ENCODE results near the gene SNAPC1.
A peak's percentile ranks its signal among the peaks of the same experiment; 100 is the strongest.

The SNAPC1 gene

DNA sequence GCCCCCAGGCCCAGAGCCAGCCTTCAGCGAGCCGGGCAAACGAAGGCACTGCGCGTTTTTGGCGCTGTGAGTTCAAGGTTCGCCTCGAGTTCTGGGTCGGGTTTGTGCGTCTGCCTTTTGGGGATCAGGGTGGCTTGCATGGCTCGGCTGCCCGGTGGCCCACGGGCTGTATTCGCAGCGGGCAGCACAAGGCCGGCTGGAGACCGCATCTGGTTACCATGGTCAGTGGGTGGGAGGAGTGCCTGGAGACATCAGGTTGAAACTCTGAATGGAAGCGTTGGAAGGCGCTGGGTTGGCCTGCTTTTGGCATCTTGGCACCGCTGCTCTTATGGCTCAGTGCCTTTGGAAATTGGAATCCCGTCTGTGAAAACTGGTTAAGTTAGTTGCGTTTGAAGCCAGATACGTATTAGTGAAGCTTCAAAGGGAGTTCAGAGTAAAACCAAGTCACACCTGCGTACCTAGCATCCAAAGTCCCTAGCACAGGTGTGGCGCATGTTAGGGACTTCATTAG is 50.9 kb downstream of the SNAPC1 start:
- DNase-seq, result no peak

DNA sequence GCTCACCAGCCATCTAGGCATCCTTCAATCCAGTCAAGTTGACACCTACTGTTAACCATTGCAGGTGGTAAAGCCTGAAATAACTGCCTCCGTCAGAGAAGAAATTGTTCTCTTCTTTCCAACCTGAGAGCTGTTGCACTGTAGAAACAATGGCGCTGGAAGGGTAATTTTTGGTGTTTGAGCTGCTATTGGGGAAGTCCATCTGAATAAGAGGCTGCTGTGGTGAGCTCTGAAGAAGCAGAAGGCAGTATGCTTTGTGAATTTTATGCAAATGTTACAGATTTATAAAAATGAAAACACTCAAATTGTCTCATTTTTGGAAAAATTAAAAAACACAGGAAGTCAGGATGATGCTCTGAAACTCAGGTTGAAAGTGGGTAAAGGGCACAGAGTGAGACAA is 60.2 kb downstream of the SNAPC1 start:
- no peak for DNase-seq

DNA sequence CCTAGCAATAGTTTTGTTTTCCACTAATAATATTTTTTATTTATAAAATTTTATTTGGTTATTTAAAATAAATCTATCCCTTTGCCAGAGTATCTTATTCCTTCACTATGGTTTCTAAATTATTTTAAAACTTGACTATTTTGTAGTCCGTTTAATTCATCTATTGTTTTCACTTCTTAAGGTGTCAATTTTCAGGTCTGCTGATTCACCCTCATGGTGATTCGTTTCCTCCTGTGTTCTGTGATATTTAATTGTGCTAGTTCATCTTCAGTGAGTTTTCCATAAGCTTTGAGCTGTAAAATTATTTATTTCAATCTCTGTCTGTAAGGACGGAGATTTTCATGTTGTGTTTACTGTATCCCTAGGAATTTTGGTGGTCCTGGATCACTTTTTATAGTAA is 70.6 kb downstream of the SNAPC1 start:
- DNase-seq, result no peak

DNA sequence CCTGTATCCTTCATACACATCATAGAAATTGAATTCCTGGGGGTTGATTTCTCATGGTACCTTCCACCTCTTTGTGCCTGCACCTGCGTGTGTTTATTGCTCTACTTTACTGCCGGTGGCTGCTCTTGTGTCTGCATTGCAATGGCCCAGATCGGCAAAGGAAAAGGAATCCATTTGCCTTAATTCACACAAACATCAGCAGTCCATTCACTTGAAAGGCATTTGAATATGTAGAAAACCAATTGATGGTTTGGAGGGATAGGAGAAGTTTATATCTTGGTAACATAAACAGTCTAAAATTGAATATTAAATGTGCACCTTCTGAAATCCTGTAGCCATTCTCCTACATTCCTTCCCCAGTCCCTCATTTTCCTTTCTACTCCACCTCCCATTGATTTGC is 74.0 kb downstream of the SNAPC1 start:
- DNase-seq, result no peak

DNA sequence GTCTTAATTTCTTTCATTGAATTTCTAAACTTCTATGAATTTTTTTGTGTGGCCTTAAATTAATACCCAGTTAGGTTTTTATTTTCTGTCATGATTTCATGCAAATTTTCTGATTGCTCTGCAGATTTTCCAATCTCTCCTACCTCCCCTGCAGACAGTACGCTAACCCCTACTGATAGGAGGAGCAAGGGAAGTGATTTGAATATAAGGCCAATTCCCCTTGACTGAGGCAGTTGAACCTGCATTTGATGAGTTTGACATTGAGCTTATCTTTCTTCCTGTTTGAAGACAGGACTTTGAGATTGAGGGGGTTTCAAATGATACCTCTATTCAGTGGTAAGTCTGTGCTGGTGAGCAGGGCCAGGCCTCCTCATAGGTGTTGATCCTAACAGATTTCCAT is 74.6 kb downstream of the SNAPC1 start:
- DNase-seq, result no peak

DNA sequence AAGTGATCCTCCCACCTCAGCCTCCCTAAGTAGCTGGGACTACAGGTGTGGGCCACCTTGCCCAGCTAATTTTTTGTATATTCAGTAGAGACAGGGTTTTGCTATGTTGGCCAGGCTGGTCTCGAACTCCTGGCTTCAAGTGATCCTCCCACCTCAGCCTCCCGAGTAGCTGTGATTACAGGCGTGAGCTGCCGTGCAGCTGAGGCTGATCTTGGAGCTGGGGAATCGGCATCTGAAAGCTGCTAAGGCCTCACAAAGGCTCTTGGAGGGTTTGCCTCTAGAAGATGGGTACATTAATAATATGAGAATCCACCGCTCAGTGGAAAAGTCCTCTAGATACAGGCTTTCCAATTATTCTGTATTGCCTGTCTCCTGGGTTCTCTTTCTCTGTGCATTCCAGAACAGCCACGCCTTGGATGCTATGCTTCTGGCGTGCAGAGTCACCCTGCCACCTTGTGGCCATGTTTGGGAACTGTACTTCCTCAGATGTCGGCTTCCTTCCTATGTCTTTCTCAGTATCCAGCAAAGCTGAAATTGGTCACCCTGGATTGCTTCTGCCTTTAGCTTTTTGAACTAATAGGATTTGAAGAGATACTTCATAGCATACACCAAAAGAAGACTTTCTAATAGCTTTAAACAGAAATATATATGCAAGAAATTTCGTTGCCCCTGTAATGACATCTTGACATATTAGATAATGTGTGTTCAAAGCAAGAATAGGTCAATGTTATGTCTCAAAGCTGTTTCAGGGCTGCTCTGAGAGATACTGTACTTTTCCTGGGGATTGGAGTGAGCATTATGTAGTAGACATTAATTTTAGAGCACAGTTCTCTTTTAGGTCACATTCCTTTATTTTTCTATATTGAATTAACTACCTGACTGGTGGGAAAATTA is 75.4 kb downstream of the SNAPC1 start:
- DNase-seq, result peak; percentile 91

DNA sequence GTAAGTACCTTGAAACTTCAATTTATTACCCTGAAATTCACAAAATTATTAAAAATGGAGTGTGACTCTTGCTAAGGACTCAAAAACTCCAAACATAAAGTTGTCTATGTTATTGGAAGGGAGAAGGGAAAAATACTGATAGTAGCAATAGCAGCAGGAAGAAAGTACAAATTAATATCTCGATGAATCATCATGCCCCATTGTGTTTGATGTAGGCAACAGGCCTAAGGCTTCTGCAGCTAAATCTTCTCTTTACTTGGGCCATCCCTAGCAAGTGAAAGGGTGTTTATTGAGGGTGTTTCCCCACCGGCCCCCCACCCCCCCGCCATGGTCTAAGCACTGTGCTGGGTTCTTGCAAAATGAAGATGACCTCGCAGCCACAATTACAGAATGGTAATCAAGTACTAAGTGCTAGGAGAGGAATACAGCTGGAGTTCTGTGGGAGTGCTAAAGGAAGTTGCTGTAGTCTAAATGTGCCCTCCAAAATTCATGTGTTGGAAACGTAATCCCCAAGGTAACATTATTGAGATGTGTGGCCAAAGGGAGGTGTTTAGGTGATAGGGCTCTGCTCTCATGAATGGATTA is 76.5 kb downstream of the SNAPC1 start:
- no peak for DNase-seq

DNA sequence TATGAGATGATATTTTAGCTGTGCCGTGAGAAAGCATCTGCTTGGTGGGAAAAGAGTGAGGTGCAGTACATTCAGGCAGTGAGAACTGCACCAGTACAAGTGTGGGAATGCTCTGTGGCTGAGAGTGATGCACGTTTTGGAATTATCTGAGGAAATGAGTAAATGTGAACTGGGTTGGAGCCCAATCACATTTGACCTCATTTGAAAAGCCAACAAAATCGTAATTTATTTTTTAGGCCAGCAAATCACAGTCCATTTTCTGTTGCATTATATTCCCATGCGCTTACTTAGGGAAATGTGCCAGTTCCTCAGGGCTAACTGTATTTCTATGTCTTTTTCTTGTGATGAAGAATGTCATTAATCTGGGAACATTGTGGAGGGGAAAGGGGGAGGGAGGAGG is 77.3 kb downstream of the SNAPC1 start:
- no peak for DNase-seq

DNA sequence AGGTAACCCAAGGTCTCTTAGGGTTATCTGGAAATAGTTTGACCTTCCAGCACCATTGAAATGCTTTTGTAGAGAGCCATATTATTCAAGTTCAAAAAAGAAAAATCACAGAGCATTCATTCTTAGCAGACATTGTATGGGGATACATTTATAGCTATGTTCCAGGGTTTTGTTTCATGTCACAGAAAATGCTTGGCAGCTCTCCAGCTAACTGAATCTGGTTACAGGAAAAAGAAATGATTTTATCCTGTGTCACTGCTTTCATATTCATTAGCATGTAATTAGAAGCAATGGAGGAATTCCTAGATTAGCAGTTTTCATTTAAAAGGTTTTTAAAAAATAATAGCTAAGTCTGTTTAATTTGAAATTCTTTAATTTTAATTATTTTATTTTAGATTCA is 78.9 kb downstream of the SNAPC1 start:
- peak; percentile 68 for DNase-seq

Data from NCI-H2029 (cell line).